HEK293 (cell line): ENCODE measurements around the gene RCAN2.

Source experiments
- GLIS2 ChIP-seq: fragments of 450-650 bp; formaldehyde crosslinking; IDR thresholded peaks from 2 replicates; pipeline ENCODE4 v1.5.1; 2016; ENCODE audit warnings: missing biosample characterization, missing genetic modification characterization
- SCRT2 ChIP-seq: fragments of 450-650 bp; formaldehyde crosslinking; IDR thresholded peaks from 2 replicates; pipeline ENCODE4 v1.5.1; 2016; ENCODE audit warnings: missing biosample characterization, missing genetic modification characterization
- SP2 ChIP-seq: fragments of 450-650 bp; formaldehyde crosslinking; IDR thresholded peaks from 2 replicates; pipeline ENCODE4 v1.5.1; 2016; ENCODE audit warnings: missing biosample characterization, missing genetic modification characterization
- ZNF121 ChIP-seq: fragments of 450-650 bp; formaldehyde crosslinking; IDR thresholded peaks from 2 replicates; pipeline ENCODE4 v1.5.1; 2016; ENCODE audit warnings: missing biosample characterization, missing genetic modification characterization
- ZNF24 ChIP-seq: fragments of 450-650 bp; formaldehyde crosslinking; IDR thresholded peaks from 2 replicates; pipeline ENCODE4 v1.5.1; 2016; ENCODE audit warnings: missing biosample characterization, missing genetic modification characterization
- ZNF274 ChIP-seq, 2 experiments: fragments of 200-500 bp in 1 of 2; fragments of 450-650 bp in 1 of 2; sonication (Bioruptor generic) in 1 of 2; formaldehyde crosslinking in 1 of 2; IDR thresholded peaks; 2 replicates each; pipeline versions ENCODE4 v1.5.1 to v1.6.1; 2014 to 2016; ENCODE audit warnings: borderline replicate concordance in 1 of 2, inconsistent platforms in 1 of 2, low read length in 1 of 2, missing biosample characterization in 1 of 2, missing genetic modification characterization in 1 of 2
- ZNF398 ChIP-seq: fragments of 450-650 bp; formaldehyde crosslinking; IDR thresholded peaks from 2 replicates; pipeline ENCODE4 v1.5.1; 2017; ENCODE audit warnings: missing biosample characterization, missing genetic modification characterization
- ZNF416 ChIP-seq: fragments of 450-650 bp; formaldehyde crosslinking; IDR thresholded peaks from 2 replicates; pipeline ENCODE4 v1.5.1; 2016; ENCODE audit warnings: missing biosample characterization, missing genetic modification characterization
- ZNF449 ChIP-seq: fragments of 450-650 bp; formaldehyde crosslinking; IDR thresholded peaks from 2 replicates; pipeline ENCODE4 v1.5.1; 2017; ENCODE audit warnings: missing biosample characterization, mild to moderate bottlenecking, missing genetic modification characterization, moderate library complexity
- ZNF791 ChIP-seq: fragments of 450-650 bp; formaldehyde crosslinking; IDR thresholded peaks from 2 replicates; pipeline ENCODE4 v1.5.1; 2016; ENCODE audit warnings: missing biosample characterization, missing genetic modification characterization
- TF ChIP-seq, protein P1 (sequence below): fragments of 450-650 bp; formaldehyde crosslinking; IDR thresholded peaks from 2 replicates; pipeline ENCODE4 v1.5.1; 2017; ENCODE audit warnings: missing biosample characterization, missing genetic modification characterization

- TF ChIP-seq, protein P1, sequence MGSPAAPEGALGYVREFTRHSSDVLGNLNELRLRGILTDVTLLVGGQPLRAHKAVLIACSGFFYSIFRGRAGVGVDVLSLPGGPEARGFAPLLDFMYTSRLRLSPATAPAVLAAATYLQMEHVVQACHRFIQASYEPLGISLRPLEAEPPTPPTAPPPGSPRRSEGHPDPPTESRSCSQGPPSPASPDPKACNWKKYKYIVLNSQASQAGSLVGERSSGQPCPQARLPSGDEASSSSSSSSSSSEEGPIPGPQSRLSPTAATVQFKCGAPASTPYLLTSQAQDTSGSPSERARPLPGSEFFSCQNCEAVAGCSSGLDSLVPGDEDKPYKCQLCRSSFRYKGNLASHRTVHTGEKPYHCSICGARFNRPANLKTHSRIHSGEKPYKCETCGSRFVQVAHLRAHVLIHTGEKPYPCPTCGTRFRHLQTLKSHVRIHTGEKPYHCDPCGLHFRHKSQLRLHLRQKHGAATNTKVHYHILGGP: no peak
- TF ChIP-seq SCRT2 (tag by site-specific recombination) (no peak), ZNF121 (tag by site-specific recombination) (no peak), ZNF274 (IDR thresholded peaks at IDR 0.05; ENCODE audit: low read length) (no peak), ZNF274 (tag by site-specific recombination; IDR thresholded peaks at IDR 0.05; ENCODE audit: borderline replicate concordance) (no peak), SP2 (tag by site-specific recombination) (no peak), ZNF449 (tag by site-specific recombination) (no peak), ZNF24 (no peak), ZNF398 (tag by site-specific recombination) (no peak), GLIS2 (tag by site-specific recombination) (no peak), ZNF416 (tag by site-specific recombination) (no peak), ZNF791 (tag by site-specific recombination) (no peak)
Measured at GRCh38 chr6:46352541-46353268, 138.5 kb downstream of the RCAN2 start.
